ACC112 (cell line): Measurements from ENCODE around the gene QKI.

Source experiments
- H2AFZ ChIP-seq: fragments of 200-600 bp; sonication (generic); one replicate; pipeline ENCODE4 v1.6.0; 2017; ENCODE audit warnings: antibody characterized with exemption, low read length; ENCODE audit not compliant: unreplicated experiment
- H3K27ac ChIP-seq: fragments of 200-600 bp; sonication (generic); 2 replicates; pipeline ENCODE4 v1.5.1; 2014; ENCODE audit warnings: low read depth, mild to moderate bottlenecking, antibody characterized with exemption, low read length, moderate library complexity
- H3K27me3 ChIP-seq: fragments of 200-600 bp; sonication (generic); 2 replicates; pipeline ENCODE4 v1.6.1; 2014; ENCODE audit warnings: mild to moderate bottlenecking, antibody characterized with exemption, low read length, moderate library complexity, mixed read lengths; ENCODE audit not compliant: insufficient read depth
- H3K36me3 ChIP-seq: fragments of 200-600 bp; sonication (generic); 2 replicates; pipeline ENCODE4 v1.6.1; 2016; ENCODE audit warnings: mild to moderate bottlenecking, antibody characterized with exemption, low read length, moderate library complexity, mixed read lengths; ENCODE audit not compliant: insufficient read depth
- H3K4me1 ChIP-seq: fragments of 200-600 bp; sonication (generic); one replicate; pipeline ENCODE4 v1.6.1; 2016; ENCODE audit warnings: low read length, mixed read lengths; ENCODE audit not compliant: insufficient read depth, unreplicated experiment, control insufficient read depth
- H3K4me3 ChIP-seq: fragments of 200-600 bp; sonication (generic); 2 replicates; pipeline ENCODE4 v1.5.1; 2014; ENCODE audit warnings: mild to moderate bottlenecking, low read depth, low read length
- H3K79me2 ChIP-seq: fragments of 200-600 bp; sonication (generic); one replicate; pipeline ENCODE4 v1.6.0; 2016; ENCODE audit warnings: low read length; ENCODE audit not compliant: control insufficient read depth, unreplicated experiment, insufficient read depth

QKI gene

GRCh38 chr6:163504984-163505640 lies 90.6 kb downstream of the QKI start:
- peaks cover 79% of the 10 kb centered on the region for H3K79me2 ChIP-seq

GRCh38 chr6:163507965-163508364 lies 93.4 kb downstream of the QKI start:
- Histone ChIP-seq H3K27ac (no peak overlapping the region), H3K4me1 (no peaks in the 10 kb centered on the region), H3K36me3 (peaks cover 25% of the 10 kb centered on the region), H2AFZ (no peak overlapping the region), H3K79me2 (peaks cover 58% of the 10 kb centered on the region), H3K27me3 (no peaks in the 10 kb centered on the region), H3K4me3 (no peak overlapping the region)

More at GRCh38 chr6:163504984-163505640, 90.6 kb downstream of the QKI start:
- no peak overlapping the region for H3K27ac ChIP-seq
- no peaks in the 10 kb centered on the region for H3K4me1 ChIP-seq
- H2AFZ ChIP-seq, result no peak overlapping the region
- no peak overlapping the region for H3K4me3 ChIP-seq
- no peaks in the 10 kb centered on the region for H3K27me3 ChIP-seq
- peaks cover 25% of the 10 kb centered on the region for H3K36me3 ChIP-seq

GRCh38 chr6:163513003-163513402 lies 98.5 kb downstream of the QKI start:
- Histone ChIP-seq H3K4me1 (no peaks in the 10 kb centered on the region), H3K79me2 (peaks cover 45% of the 10 kb centered on the region), H3K27ac (no peak overlapping the region), H3K27me3 (no peaks in the 10 kb centered on the region), H3K4me3 (no peak overlapping the region), H3K36me3 (peaks cover 3% of the 10 kb centered on the region; the same call in 1 of the 2 replicates), H2AFZ (no peak overlapping the region)

GRCh38 chr6:163513570-163514166 lies 99.2 kb downstream of the QKI start:
- Histone ChIP-seq H3K4me3 (no peak overlapping the region), H3K4me1 (no peaks in the 10 kb centered on the region), H3K79me2 (peaks cover 49% of the 10 kb centered on the region), H3K27me3 (no peaks in the 10 kb centered on the region), H3K36me3 (no peaks in the 10 kb centered on the region), H3K27ac (no peak overlapping the region), H2AFZ (no peak overlapping the region)

- Histone ChIP-seq H3K36me3 (no peaks in the 10 kb centered on the region), H3K4me1 (no peaks in the 10 kb centered on the region), H3K79me2 (peaks cover 70% of the 10 kb centered on the region), H3K27ac (no peak overlapping the region), H3K27me3 (no peaks in the 10 kb centered on the region), H2AFZ (no peak overlapping the region), H3K4me3 (no peak overlapping the region)
Measured at GRCh38 chr6:163516908-163517307, 102.4 kb downstream of the QKI start.

GRCh38 chr6:163520956-163521355 lies 106.4 kb downstream of the QKI start:
- H2AFZ ChIP-seq, result no peak overlapping the region
- peaks cover 74% of the 10 kb centered on the region for H3K79me2 ChIP-seq
- H3K4me3 ChIP-seq, result no peak overlapping the region
- no peaks in the 10 kb centered on the region for H3K36me3 ChIP-seq
- peaks cover 6% of the 10 kb centered on the region for H3K4me1 ChIP-seq
- H3K27ac ChIP-seq, result no peak overlapping the region
- H3K27me3 ChIP-seq, result no peaks in the 10 kb centered on the region

- H3K79me2 ChIP-seq, result peaks cover 81% of the 10 kb centered on the region
- H3K27ac ChIP-seq, result no peak overlapping the region
- H2AFZ ChIP-seq, result no peak overlapping the region
Measured at GRCh38 chr6:163522033-163522432, 107.5 kb downstream of the QKI start.

GRCh38 chr6:163525926-163526325 lies 111.4 kb downstream of the QKI start:
- peaks cover 51% of the 10 kb centered on the region for H3K4me1 ChIP-seq
- no peaks in the 10 kb centered on the region for H3K27me3 ChIP-seq
- no peak overlapping the region for H3K4me3 ChIP-seq
- no peak overlapping the region for H3K27ac ChIP-seq
- no peaks in the 10 kb centered on the region for H3K36me3 ChIP-seq
- peaks cover 81% of the 10 kb centered on the region for H3K79me2 ChIP-seq
- H2AFZ ChIP-seq, result no peak overlapping the region

More at GRCh38 chr6:163522033-163522432, 107.5 kb downstream of the QKI start:
- Histone ChIP-seq H3K36me3 (no peaks in the 10 kb centered on the region), H3K4me1 (peaks cover 17% of the 10 kb centered on the region), H3K27me3 (no peaks in the 10 kb centered on the region), H3K4me3 (no peak overlapping the region)

GRCh38 chr6:163526346-163526745 lies 111.8 kb downstream of the QKI start:
- Histone ChIP-seq H2AFZ (no peak overlapping the region), H3K27me3 (no peaks in the 10 kb centered on the region), H3K79me2 (peaks cover 83% of the 10 kb centered on the region), H3K4me1 (peaks cover 56% of the 10 kb centered on the region), H3K36me3 (no peaks in the 10 kb centered on the region), H3K27ac (no peak overlapping the region), H3K4me3 (no peak overlapping the region)

GRCh38 chr6:163527291-163527690 lies 112.8 kb downstream of the QKI start:
- peaks cover 60% of the 10 kb centered on the region for H3K4me1 ChIP-seq
- H3K79me2 ChIP-seq, result peaks cover 86% of the 10 kb centered on the region
- H2AFZ ChIP-seq, result no peak overlapping the region
- H3K4me3 ChIP-seq, result no peak overlapping the region
- no peak overlapping the region for H3K27ac ChIP-seq
- H3K27me3 ChIP-seq, result no peaks in the 10 kb centered on the region
- no peaks in the 10 kb centered on the region for H3K36me3 ChIP-seq

GRCh38 chr6:163529605-163530004 lies 115.1 kb downstream of the QKI start:
- Histone ChIP-seq H3K27me3 (no peaks in the 10 kb centered on the region), H3K36me3 (no peaks in the 10 kb centered on the region), H3K4me3 (peak overlapping the region; percentile 46), H3K4me1 (peaks cover 82% of the 10 kb centered on the region), H3K79me2 (peaks cover 88% of the 10 kb centered on the region), H3K27ac (peak overlapping the region; percentile 71), H2AFZ (no peak overlapping the region)
